ENCODE measurements around the gene STOML1. TPM values are rescaled to one million over a fixed set of nuclear protein-coding genes. Genes with fewer than 3 reads are reported as not detected.

Gene STOML1
- polyA plus RNA-seq, 3 donors: 3.8 to 5.1 (median 4.7) TPM

- Histone ChIP-seq H4K20me1 (ENCODE audit: insufficient read depth, low read length) (no peaks in the 10 kb centered on the region), H3K79me2 (ENCODE audit: insufficient read depth, low read length) (no peaks in the 10 kb centered on the region), H3K4me3 (replicated peaks in 1 of 3; ENCODE audit: low read depth in 2 of 3, low read length in 3 of 3) (no peak overlapping the region), H3K9me3 (replicated peaks in 1 of 2; ENCODE audit: control insufficient read depth in 1 of 2, insufficient read depth in 1 of 2, low read length in 2 of 2) (no peaks in the 10 kb centered on the region), H3K36me3 (replicated peaks in 1 of 2; ENCODE audit: control insufficient read depth in 1 of 2, insufficient read depth in 2 of 2, low read length in 2 of 2) (no peaks in the 10 kb centered on the region), H2AFZ (ENCODE audit: insufficient read depth, low read depth, low read length, poor library complexity, severe bottlenecking) (no peak overlapping the region), H3K27me3 (ENCODE audit: control insufficient read depth in 2 of 2, insufficient read depth in 2 of 2, low read length in 2 of 2) (no peaks in the 10 kb centered on the region), H3K27ac (ENCODE audit: low read depth in 1 of 2, low read length in 2 of 2) (no peak overlapping the region), H3K4me2 (replicated peaks; ENCODE audit: extremely low read depth, low read length, poor library complexity, severe bottlenecking) (no peak overlapping the region), H3K9ac (ENCODE audit: insufficient read depth, low read length, poor library complexity, severe bottlenecking) (no peak overlapping the region), H3K4me1 (ENCODE audit: control insufficient read depth in 1 of 2, insufficient read depth in 2 of 2, low read length in 2 of 2) (no peaks in the 10 kb centered on the region)
- intact Hi-C loops (cut with micrococcal nuclease): no loop called here
- Mint-ChIP-seq H3K9me3 (no peaks in the 10 kb centered on the region), H3K4me1 (no peaks in the 10 kb centered on the region), H3K4me3 (no peak overlapping the region), H3K27me3 (ENCODE audit: low read depth in 3 of 3) (peaks cover 0 to 5% (median 0%) of the 10 kb centered on the region in 3 donors), H3K27ac (no peak overlapping the region), H3K36me3 (no peaks in the 10 kb centered on the region)
- no peak for TF ChIP-seq CTCF (IDR thresholded peaks at IDR 0.05)
- WGBS (ENCODE audit: insufficient coverage): 73% methylated on average over 9 of the region's 13 CpGs
- no peak for DNase-seq
These were observed 47.6 kb downstream of the STOML1 start for GRCh38 chr15:73944161-73945129.

DNA sequence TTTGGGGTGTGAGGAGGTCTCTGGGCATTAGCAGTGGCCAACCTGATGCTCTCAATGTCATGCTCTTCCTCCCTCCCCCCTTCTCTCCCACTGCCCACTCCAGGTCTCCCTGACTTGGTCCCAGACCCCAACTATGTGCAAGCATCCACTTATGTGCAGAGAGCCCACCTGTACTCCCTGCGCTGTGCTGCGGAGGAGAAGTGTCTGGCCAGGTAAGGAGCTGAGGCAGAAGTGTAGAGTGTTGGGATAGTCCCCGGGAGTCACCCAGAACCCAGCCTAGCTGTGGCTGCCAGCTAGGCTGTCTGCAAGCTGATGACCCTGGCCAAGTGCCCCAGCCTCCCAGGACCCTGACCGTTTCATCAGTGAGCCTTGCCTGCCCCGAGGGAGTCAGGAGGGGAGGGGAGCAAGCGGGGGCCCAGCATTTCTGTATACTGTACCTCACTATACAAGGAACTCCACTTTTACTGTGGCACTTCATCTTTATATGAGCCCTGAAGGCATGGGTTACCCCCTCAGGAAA is 49.3 kb downstream of the STOML1 start:
- Mint-ChIP-seq H3K9me3 (no peaks in the 10 kb centered on the region), H3K36me3 (no peaks in the 10 kb centered on the region), H3K4me3 (no peak overlapping the region), H3K27me3 (ENCODE audit: low read depth in 3 of 3) (peaks cover 0 to 4% (median 2%) of the 10 kb centered on the region in 3 donors), H3K4me1 (no peaks in the 10 kb centered on the region), H3K27ac (no peak overlapping the region)
- no peaks in the 10 kb centered on the region for H3K9me3 ChIP-seq (replicated peaks in 1 of 2; ENCODE audit: control insufficient read depth in 1 of 2, insufficient read depth in 1 of 2, low read length in 2 of 2)
- no peak for DNase-seq
- H3K27ac ChIP-seq (ENCODE audit: low read depth in 1 of 2, low read length in 2 of 2): no peak overlapping the region
- no peaks in the 10 kb centered on the region for H3K79me2 ChIP-seq (ENCODE audit: insufficient read depth, low read length)
- no peak overlapping the region for H3K4me3 ChIP-seq (replicated peaks in 1 of 3; ENCODE audit: low read depth in 2 of 3, low read length in 3 of 3)
- H4K20me1 ChIP-seq (ENCODE audit: insufficient read depth, low read length): no peaks in the 10 kb centered on the region
- no peak for TF ChIP-seq CTCF (IDR thresholded peaks at IDR 0.05)
- 92% methylated on average over 2 of the region's 6 CpGs for WGBS (ENCODE audit: insufficient coverage)
- no peaks in the 10 kb centered on the region for H3K27me3 ChIP-seq (ENCODE audit: control insufficient read depth in 2 of 2, insufficient read depth in 2 of 2, low read length in 2 of 2)
- intact Hi-C loops (cut with micrococcal nuclease): no loop called here
- no peak overlapping the region for H3K9ac ChIP-seq (ENCODE audit: insufficient read depth, low read length, poor library complexity, severe bottlenecking)
- no peaks in the 10 kb centered on the region for H3K36me3 ChIP-seq (replicated peaks in 1 of 2; ENCODE audit: control insufficient read depth in 1 of 2, insufficient read depth in 2 of 2, low read length in 2 of 2)
- no peak overlapping the region for H2AFZ ChIP-seq (ENCODE audit: insufficient read depth, low read depth, low read length, poor library complexity, severe bottlenecking)
- no peak overlapping the region for H3K4me2 ChIP-seq (replicated peaks; ENCODE audit: extremely low read depth, low read length, poor library complexity, severe bottlenecking)
- no peaks in the 10 kb centered on the region for H3K4me1 ChIP-seq (ENCODE audit: control insufficient read depth in 1 of 2, insufficient read depth in 2 of 2, low read length in 2 of 2)
